Fibroblast of mammary gland (primary cell): ENCODE results near the gene ADAMTS4.

Experiments used
- DNase-seq: peaks from one replicate; pipeline ENCODE4 v3.0.0-alpha.2; 2010; ENCODE audit warnings: low read depth
- H3K4me3 ChIP-seq: 2 replicates; pipeline ENCODE4 v1.5.1; 2011; ENCODE audit warnings: low read depth, mild to moderate bottlenecking, low read length, moderate library complexity; ENCODE audit not compliant: control insufficient read depth
- CTCF ChIP-seq: conservative IDR thresholded peaks from 2 replicates; pipeline ENCODE4 v1.5.1; 2011; ENCODE audit warnings: low read depth, low read length, inconsistent platforms; ENCODE audit not compliant: control insufficient read depth, insufficient read depth

Gene ADAMTS4

GRCh38 chr1:161188381-161188780, 10.5 kb downstream of the ADAMTS4 start:
- H3K4me3 ChIP-seq = no peak overlapping the region
- no peak for DNase-seq
- TF ChIP-seq CTCF = no peak

- H3K4me3 ChIP-seq = no peak overlapping the region
- TF ChIP-seq CTCF = no peak
- peak; percentile 24 for DNase-seq
Observed at GRCh38 chr1:161187311-161187710, 11.5 kb downstream of the ADAMTS4 start.

- H3K4me3 ChIP-seq = no peak overlapping the region
- peak; percentile 30 for DNase-seq
- TF ChIP-seq CTCF = no peak
Observed at GRCh38 chr1:161185732-161186311, 13.0 kb downstream of the ADAMTS4 start.

- peak; percentile 92 for DNase-seq
- H3K4me3 ChIP-seq = no peak overlapping the region
- no peak for TF ChIP-seq CTCF
Observed at GRCh38 chr1:161185282-161185682, 13.6 kb downstream of the ADAMTS4 start.

GRCh38 chr1:161182214-161182613, 16.6 kb downstream of the ADAMTS4 start:
- peak; percentile 89 for DNase-seq
- TF ChIP-seq CTCF = no peak

GRCh38 chr1:161180639-161181038, 18.2 kb downstream of the ADAMTS4 start:
- no peak overlapping the region for H3K4me3 ChIP-seq
- DNase-seq = peak; percentile 72
- peak; percentile 49 for TF ChIP-seq CTCF

More at GRCh38 chr1:161182214-161182613, 16.6 kb downstream of the ADAMTS4 start:
- no peak overlapping the region for H3K4me3 ChIP-seq

GRCh38 chr1:161179698-161180097, 19.2 kb downstream of the ADAMTS4 start:
- no peak for TF ChIP-seq CTCF
- no peak for DNase-seq
- H3K4me3 ChIP-seq = no peak overlapping the region
